OCI-M2 (cell line): ENCODE results near the gene NECTIN1.

Experiments
- DNase-seq: peaks from one replicate; lab custom pipeline; 2025; ENCODE audit not compliant: unreplicated experiment; lab: John Stamatoyannopoulos, UW

NECTIN1 gene, protein sequence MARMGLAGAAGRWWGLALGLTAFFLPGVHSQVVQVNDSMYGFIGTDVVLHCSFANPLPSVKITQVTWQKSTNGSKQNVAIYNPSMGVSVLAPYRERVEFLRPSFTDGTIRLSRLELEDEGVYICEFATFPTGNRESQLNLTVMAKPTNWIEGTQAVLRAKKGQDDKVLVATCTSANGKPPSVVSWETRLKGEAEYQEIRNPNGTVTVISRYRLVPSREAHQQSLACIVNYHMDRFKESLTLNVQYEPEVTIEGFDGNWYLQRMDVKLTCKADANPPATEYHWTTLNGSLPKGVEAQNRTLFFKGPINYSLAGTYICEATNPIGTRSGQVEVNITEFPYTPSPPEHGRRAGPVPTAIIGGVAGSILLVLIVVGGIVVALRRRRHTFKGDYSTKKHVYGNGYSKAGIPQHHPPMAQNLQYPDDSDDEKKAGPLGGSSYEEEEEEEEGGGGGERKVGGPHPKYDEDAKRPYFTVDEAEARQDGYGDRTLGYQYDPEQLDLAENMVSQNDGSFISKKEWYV

DNA sequence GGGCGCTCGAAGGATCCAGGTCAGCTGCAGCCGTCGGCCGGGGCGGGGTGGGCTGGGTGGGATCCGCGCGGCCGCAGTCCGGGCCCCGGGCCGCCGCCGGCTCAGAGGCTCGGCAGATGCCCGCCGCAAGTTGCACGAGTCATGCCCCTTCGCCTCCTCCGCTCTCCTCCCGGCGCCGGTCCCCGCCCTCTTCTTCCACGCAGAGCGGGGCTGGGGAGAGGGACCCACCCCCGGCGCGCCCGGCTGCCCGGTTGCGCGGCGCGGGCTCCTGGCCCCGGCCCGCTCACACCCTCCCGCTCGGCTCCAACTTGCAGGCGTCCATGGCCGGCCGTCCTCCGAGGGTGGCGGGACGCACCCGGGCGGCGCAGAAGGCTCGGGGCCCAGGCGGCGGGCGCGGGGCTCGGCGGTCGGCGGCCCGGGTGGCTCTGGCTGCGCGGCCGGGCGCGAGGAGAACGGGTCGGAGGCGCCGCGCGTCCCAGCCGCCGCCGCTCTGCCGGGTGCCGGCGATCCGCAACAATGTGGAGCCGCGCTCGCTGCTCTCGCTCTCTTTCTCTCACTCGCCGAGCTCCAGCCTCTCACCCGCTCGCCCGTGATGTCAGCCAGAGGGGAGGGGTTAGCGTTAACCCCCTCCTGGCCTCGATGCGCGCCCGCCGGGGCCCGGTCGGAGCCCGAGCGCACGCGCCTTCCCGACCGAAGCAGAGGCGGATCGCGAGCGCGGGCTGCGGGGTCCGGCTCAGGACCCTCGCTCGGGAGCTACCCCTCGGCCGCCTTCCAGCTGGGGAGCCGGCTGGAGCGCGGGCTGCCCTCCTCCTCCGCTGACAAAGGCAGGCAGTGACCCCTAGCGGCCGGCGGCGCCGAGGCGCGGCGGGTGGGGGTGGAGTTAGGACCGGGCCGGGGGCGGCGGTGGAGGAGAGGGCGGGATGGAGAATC is at the start of gene NECTIN1:
Gene NECTIN1, minus strand, starts transcription at position 550 of the 930 bp plus-strand sequence. CDS start 647 bp downstream, outside the sequence.
- DNase-seq: peak; percentile 7

DNA sequence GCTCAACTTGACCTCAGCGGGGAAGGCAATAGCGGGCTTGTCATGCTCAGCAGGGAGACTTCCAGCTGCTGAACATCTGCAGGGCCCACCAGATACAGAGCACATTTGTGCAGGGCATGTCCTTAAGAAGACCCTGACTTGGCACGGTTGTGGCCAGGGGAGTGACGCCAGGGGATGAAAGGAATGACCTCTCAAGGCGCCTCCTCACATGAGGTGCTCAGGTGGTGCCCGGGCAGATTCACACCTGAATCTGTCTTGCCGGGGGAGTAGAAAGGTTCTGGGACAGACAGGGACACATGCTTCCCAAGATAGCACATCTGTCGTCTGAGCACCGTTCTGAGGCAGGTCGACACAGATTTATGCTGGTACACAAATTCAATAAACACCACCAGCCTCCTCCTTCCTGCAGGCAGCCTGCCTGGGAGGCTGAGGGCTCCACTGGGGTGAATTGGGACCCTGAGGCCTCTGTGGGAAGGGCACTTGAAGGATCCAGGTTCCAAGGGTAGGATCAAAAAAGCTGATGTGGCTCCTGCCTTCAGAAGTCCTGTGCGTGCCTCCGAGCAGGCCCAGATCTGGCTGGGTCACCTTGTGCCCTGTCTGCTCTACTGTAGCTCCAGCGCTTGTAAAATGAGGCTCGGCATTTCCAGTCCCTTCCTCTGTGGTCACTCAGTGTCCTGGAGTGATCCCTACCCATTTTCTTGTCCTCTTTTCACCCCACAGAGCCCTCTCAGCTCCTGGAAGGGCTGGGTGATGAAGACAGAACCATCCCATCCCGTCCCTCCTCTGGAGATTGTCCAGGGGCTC is 49.6 kb upstream of the NECTIN1 start:
- no peak for DNase-seq

DNA sequence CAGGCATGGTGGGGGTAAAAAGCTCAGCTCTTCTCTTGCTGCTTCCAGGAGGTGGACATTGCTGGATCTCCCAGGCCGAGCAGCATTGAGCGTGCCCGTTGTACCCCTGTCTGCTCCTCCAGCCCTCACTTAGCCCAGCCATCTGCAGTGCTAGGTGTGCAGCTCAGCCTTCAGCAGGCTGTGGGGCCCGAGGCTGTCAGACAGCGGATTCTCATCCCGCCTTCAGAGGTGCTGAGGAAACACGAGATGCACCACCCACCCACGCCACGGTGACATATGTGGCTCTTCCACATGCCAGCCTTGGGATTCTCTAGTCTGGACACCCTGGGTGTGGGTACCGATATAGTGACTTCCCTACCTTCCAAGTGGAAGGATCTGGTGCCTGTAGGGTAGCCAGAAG is 48.9 kb upstream of the NECTIN1 start:
- no peak for DNase-seq

- no peak for DNase-seq
Measured at GRCh38 chr11:119776651-119777050, 47.7 kb upstream of the NECTIN1 start.

GRCh38 chr11:119776031-119776636 is 47.1 kb upstream of the NECTIN1 start:
- DNase-seq: no peak

DNA sequence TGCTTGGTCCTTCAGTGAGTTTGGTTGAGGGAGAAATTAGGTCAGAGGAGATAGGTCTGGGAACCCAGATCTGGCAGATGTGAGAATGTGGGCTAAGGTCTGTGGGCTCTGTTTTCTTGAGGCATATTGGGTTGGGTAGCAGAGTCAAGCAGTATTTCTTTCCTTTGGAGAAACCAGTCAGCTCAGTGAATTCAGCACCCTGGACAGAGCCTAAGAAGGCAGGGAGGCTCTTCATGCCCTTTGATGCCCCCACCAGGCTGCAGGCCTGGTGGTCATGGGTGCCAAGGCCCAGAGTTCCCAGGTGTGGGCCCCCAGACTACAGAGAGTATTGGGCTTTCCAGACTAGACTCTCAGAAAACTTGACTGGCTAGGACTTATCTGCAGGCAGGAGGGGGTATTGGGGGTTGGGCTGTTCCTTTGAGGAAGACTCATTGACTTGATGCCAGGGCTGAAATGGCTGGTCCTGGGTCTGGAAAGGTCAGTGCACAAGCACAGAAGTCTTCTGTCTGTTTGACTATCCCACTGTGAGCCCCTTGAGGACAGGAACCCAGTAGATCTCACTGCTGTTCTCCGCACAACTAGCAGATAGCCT is 45.3 kb upstream of the NECTIN1 start:
- no peak for DNase-seq

GRCh38 chr11:119772641-119773415 is 43.8 kb upstream of the NECTIN1 start:
- DNase-seq: no peak

GRCh38 chr11:119772076-119772475 is 43.1 kb upstream of the NECTIN1 start:
- DNase-seq: no peak

DNA sequence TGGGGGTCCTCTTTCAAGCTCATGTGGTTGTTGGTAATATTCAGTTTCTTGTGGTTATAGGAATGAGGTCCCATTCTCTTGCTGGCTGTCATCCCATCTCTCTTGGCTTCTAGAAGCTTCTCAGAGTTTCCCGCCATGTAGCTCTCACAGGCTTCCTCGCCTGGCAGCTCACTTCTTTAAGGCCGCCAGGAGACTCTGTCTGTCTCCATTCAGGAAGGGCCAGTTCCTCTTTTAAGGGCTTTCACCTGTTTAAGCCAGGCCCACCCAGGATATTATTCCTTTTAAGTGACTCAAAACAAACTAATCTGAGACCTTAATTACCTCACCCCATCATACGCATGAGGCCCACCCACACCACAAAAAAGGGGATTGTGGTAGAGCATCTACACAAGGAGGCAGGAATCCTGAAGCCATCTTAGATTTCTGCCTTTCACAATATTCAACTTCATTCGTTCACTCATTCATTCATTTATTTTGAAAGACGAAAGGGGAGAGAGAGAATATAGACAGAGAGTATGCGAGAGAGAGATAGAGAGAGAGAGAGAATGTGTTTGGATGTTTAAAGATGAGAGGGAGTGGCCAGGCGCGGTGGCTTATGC is 42.3 kb upstream of the NECTIN1 start:
- no peak for DNase-seq

DNA sequence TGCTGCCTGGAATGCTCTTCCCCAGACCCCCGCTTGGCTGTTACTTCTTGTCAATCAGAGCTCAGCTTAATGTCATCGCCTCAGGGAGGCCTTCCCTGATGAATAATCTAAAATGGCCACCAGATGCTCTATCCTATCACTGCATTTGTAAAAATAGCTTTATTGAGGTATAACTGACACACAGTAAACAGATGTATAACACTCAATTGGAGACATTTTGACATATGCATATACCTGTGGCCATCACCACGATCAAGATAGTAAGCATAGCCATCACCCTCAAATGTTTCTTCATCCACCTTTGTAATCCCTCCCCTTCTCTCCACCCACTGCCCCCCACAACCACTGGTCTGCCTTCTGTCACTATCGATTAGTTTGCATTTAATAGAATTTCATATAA is 36.6 kb upstream of the NECTIN1 start:
- DNase-seq: no peak

DNA sequence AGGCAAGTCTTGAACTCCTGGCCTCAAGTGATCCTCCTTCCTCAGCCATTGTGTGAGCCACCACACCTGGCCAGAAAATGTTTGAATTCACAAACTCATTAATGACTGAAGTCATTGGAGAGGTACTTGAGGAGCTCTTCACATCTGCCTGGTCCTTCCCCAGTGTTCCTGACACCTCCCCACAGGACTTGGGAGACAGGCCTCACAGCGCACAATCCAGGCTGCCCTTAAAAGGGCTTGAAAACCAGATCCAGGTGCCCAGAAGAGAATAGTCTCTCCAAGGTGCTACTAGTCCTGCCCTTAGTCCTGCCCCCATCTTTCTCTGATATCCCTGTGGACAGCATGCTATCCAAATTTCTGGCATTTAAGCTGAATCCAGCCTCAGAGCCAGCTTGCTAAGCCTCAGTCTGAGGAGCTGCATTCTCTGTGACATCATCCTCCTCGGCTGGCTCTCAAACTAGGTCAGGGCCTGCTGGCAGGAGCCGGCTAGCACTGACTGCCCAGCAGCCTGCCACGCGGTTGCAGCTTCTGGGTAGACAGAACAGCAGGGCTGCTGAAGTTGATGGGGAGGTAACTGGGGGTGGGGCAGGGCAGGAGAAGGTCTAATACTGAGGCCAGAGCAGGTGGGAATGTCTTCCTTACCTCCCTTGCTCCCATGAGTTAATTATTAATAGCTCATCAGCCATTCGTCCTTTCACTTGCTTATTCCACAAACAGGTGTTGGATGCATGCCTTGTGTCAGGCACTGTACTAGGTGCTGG is 35.3 kb upstream of the NECTIN1 start:
- DNase-seq: no peak

DNA sequence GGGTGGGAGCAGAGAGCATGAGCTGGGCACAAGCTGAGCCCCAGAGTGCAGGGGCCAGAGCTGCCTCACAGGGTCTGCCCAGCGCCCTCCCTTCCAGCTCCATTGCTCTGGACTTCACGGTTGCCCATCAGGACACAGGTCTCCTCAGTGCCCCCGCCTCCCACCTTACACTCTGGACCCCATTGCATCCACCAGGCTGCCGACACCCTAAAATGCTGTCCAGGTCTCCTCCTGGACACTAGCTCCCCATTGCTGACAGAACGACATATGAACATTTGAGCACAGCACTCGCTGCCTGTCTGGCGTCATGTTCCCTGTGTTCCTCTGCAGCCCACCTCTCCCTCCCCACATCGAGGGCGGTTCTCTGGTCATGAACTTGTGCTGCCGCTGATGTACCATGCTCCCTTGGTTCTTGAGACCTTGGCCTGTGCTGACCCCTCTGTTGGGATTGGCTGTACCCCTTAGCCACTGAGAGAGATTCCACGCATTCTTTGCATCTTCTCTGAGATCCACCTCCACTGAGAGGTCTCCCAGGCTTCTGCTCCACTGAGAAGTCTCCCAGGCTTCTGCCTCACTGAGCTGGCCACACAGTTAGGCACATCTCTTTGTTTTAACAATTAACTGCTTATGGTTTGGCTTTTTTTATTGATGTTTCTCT is 34.2 kb upstream of the NECTIN1 start:
- DNase-seq: no peak

GRCh38 chr11:119759747-119760412 is 30.9 kb upstream of the NECTIN1 start:
- DNase-seq: no peak

GRCh38 chr11:119759324-119759723 is 30.3 kb upstream of the NECTIN1 start:
- no peak for DNase-seq

GRCh38 chr11:119758291-119758690 is 29.3 kb upstream of the NECTIN1 start:
- no peak for DNase-seq

DNA sequence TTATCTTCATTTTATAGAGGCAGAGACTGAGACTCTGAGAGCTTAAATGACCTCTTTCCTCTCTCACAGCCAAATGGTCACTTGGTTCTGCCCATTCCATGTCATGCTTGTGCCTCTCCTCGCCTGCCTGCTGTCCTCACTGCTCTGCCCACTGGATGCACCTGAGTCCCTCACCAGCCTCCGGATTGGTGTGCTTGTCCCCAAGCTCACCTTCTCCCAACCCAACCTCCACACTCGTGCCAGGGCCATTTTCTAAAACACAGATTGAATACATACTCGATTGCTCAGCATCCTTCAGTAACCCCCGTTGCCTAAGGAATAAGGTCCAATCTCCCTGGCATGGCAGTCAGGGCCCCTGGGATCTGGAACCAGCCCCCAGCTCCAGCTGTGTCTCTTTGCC is 28.4 kb upstream of the NECTIN1 start:
- DNase-seq: no peak
